Kidney epithelial cell (primary cell): Measurements from ENCODE around the gene BIN2. TPM values are rescaled to one million over a fixed set of nuclear protein-coding genes. Genes with fewer than 3 reads are reported as not detected.

Experiments
- DNase-seq: peaks from one replicate; pipeline ENCODE4 v3.0.0-alpha.2; 2010; ENCODE audit warnings: low read depth
- H3K27me3 ChIP-seq: 2 replicates; pipeline ENCODE4 v1.6.0; 2011; ENCODE audit warnings: low read length; ENCODE audit not compliant: control insufficient read depth, insufficient read depth
- H3K36me3 ChIP-seq: 2 replicates; pipeline ENCODE4 v1.5.1; 2011; ENCODE audit warnings: low read length; ENCODE audit not compliant: control insufficient read depth, insufficient read depth
- H3K4me3 ChIP-seq: 2 replicates; pipeline ENCODE4 v1.5.1; 2011; ENCODE audit warnings: low read depth, mild to moderate bottlenecking, control low read depth, low read length
- total RNA-seq: library from RNA; depleted of rRNA; stranded (reverse); fragments of >200 nt; gene quantifications from 2 replicates; pipeline ENCODE4 v1.2.3, GENCODE V29; 2015
- TF ChIP-seq, protein P1 (sequence below): IDR thresholded peaks from 2 replicates; pipeline ENCODE4 v1.5.1; 2011; ENCODE audit warnings: mild to moderate bottlenecking, moderate library complexity, low read length, control low read depth, inconsistent platforms; ENCODE audit not compliant: insufficient read depth, poor library complexity, severe bottlenecking

BIN2 gene
- total RNA-seq, 1 donor from 2014 or later: not detected

DNA sequence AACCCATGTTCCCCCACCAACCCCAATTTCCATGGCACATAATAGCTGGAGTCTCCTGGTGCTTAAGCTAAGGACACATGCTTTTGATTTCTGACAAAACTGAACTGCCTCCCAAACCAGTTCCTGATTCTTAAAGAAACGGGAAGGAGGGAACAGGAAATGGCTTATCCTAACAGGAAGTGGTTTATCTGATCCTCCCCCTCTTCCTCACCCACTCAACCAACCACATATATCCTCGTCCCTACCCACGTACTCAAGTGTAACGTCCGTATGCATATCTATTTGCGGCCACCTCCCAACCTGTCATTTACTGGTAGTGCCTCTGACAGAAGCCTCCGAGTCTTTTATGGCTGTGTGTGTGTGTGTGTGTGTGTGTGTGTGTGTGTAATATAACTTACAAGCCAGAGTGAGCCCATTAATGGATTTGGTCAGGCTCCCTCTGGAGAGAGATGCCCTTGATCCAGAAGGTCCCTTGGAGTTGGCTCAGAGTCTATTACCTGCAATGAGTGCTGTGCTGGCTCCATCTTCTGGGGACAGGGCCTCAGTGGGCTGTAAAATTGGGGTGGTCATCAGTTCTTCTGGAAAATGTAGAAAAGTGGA lies 77.6 kb downstream of the BIN2 start:
- no peak for DNase-seq
- TF ChIP-seq, protein P1, sequence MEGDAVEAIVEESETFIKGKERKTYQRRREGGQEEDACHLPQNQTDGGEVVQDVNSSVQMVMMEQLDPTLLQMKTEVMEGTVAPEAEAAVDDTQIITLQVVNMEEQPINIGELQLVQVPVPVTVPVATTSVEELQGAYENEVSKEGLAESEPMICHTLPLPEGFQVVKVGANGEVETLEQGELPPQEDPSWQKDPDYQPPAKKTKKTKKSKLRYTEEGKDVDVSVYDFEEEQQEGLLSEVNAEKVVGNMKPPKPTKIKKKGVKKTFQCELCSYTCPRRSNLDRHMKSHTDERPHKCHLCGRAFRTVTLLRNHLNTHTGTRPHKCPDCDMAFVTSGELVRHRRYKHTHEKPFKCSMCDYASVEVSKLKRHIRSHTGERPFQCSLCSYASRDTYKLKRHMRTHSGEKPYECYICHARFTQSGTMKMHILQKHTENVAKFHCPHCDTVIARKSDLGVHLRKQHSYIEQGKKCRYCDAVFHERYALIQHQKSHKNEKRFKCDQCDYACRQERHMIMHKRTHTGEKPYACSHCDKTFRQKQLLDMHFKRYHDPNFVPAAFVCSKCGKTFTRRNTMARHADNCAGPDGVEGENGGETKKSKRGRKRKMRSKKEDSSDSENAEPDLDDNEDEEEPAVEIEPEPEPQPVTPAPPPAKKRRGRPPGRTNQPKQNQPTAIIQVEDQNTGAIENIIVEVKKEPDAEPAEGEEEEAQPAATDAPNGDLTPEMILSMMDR: peak; percentile 18

GRCh38 chr12:51245476-51246253 lies 78.3 kb downstream of the BIN2 start:
- H3K4me3 ChIP-seq: no peak overlapping the region
- TF ChIP-seq, protein P1: no peak
- no peak for DNase-seq
- H3K27me3 ChIP-seq: no peaks in the 10 kb centered on the region
- no peaks in the 10 kb centered on the region for H3K36me3 ChIP-seq

More for the DNA sequence above, 77.6 kb downstream of the BIN2 start:
- Histone ChIP-seq H3K27me3 (no peaks in the 10 kb centered on the region), H3K36me3 (no peaks in the 10 kb centered on the region), H3K4me3 (no peak overlapping the region)

GRCh38 chr12:51244269-51244668 lies 79.7 kb downstream of the BIN2 start:
- no peak for DNase-seq
- TF ChIP-seq, protein P1: no peak
- no peak overlapping the region for H3K4me3 ChIP-seq
- H3K27me3 ChIP-seq: no peaks in the 10 kb centered on the region
- H3K36me3 ChIP-seq: no peaks in the 10 kb centered on the region

- no peak for DNase-seq
- no peaks in the 10 kb centered on the region for H3K27me3 ChIP-seq
- no peak overlapping the region for H3K4me3 ChIP-seq
- TF ChIP-seq, protein P1: no peak
- H3K36me3 ChIP-seq: no peaks in the 10 kb centered on the region
Measured at GRCh38 chr12:51242876-51243275, 81.1 kb downstream of the BIN2 start.

DNA sequence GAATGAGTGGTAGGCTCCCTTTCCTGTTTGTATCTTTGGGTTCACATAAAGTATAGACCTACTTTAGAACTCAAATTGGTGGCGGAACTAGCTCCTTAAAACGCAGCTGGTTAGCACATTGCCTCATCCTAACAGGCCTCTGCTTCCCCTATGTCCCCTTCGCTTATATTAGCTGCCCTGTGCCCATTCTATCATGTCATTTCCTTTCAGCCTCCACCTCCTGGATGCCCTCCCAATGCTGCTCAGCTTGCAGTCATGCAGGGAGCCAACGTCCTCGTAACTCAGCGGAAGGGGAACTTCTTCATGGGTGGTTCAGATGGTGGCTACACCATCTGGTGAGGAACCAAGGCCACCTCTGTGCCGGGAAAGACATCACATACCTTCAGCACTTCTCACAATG lies 81.9 kb downstream of the BIN2 start:
- Histone ChIP-seq H3K27me3 (no peaks in the 10 kb centered on the region), H3K4me3 (no peak overlapping the region), H3K36me3 (no peaks in the 10 kb centered on the region)
- TF ChIP-seq, protein P1: no peak
- DNase-seq: no peak
